GM06990 (cell line): ENCODE results near the gene PNMA8C.

Experiments
- DNase-seq: peaks from one replicate; pipeline ENCODE4 v3.0.0-alpha.2; 2011; ENCODE audit not compliant: insufficient read length; ENCODE audit errors: extremely low read depth
- H3K27me3 ChIP-seq: replicated peaks from 2 replicates; pipeline ENCODE4 v1.6.0; 2011; ENCODE audit warnings: low read length; ENCODE audit not compliant: control insufficient read depth, insufficient read depth
- H3K36me3 ChIP-seq: 2 replicates; pipeline ENCODE4 v1.5.1; 2011; ENCODE audit warnings: low read length; ENCODE audit not compliant: control insufficient read depth, insufficient read depth
- H3K4me3 ChIP-seq: replicated peaks from 2 replicates; pipeline ENCODE4 v1.5.1; 2011; ENCODE audit warnings: low read depth, mild to moderate bottlenecking, control low read depth, low read length
- TF ChIP-seq, protein P1 (sequence below): IDR thresholded peaks from 2 replicates; pipeline ENCODE4 v1.5.1; 2011; ENCODE audit warnings: low read length, control low read depth, mild to moderate bottlenecking, inconsistent platforms; ENCODE audit not compliant: insufficient read depth, poor library complexity, severe bottlenecking

PNMA8C gene

DNA sequence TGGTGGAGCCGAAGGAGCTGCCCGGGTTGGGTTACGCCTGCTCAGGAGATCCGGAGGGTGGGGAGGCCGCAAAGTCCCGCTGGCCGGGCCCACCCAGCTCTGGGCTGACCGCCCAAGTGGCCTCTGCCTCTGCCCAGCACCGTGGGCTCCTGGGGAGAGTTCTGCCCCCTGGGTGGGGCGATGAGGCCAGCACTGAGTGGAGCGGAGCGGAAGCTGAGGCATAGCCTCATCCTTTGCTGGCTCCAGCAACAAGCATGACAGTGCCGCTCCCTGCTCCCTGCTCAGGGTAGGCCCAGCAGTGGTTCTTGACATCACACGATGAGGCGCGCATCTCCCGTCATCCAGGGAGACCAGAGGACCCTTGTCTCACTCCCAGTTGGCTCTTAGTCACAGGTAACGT lies 37.9 kb downstream of the PNMA8C start:
- Histone ChIP-seq H3K27me3 (no peaks in the 10 kb centered on the region), H3K4me3 (no peak overlapping the region), H3K36me3 (peaks cover 25% of the 10 kb centered on the region)
- DNase-seq, result no peak
- TF ChIP-seq, protein P1, sequence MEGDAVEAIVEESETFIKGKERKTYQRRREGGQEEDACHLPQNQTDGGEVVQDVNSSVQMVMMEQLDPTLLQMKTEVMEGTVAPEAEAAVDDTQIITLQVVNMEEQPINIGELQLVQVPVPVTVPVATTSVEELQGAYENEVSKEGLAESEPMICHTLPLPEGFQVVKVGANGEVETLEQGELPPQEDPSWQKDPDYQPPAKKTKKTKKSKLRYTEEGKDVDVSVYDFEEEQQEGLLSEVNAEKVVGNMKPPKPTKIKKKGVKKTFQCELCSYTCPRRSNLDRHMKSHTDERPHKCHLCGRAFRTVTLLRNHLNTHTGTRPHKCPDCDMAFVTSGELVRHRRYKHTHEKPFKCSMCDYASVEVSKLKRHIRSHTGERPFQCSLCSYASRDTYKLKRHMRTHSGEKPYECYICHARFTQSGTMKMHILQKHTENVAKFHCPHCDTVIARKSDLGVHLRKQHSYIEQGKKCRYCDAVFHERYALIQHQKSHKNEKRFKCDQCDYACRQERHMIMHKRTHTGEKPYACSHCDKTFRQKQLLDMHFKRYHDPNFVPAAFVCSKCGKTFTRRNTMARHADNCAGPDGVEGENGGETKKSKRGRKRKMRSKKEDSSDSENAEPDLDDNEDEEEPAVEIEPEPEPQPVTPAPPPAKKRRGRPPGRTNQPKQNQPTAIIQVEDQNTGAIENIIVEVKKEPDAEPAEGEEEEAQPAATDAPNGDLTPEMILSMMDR, result no peak

DNA sequence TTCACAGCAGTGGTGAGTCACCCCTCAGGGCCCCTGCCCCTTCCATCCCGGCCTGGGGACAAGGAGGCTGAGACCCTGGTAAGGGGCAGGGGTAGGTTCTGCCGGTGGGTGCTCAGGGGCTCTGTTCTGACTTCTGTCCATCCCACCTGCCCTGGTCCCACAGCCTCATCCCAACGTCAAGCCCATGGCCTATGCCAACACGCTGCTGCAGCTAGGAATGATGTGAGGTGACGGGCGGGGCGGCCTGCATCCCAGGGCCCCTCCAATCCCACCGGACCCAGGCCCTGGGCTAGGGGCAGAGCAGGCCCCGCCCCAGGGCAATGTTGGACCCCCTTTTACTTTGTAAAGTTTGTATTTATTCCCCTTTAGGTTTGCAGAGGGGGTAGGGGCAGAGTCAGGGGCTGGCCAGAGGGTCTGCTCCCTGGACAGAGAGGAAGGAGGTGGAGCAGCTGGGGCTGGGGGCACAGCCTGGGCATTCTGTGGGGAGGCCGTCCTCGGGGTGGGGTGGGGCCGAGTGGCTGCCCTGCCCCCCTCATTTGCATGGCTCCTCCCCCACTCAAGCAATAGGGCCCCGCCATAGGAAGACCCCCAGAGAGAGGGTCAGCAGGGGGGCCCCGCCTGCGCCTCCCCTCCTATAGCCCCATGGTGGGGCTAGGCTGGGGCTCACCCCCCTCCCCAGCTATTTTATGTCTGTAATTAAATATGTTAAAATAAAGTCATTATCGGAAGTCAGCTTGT lies 38.4 kb downstream of the PNMA8C start:
- no peak for DNase-seq
- H3K4me3 ChIP-seq, result no peak overlapping the region
- TF ChIP-seq, protein P1, result no peak
- no peaks in the 10 kb centered on the region for H3K27me3 ChIP-seq
- peaks cover 25% of the 10 kb centered on the region for H3K36me3 ChIP-seq

DNA sequence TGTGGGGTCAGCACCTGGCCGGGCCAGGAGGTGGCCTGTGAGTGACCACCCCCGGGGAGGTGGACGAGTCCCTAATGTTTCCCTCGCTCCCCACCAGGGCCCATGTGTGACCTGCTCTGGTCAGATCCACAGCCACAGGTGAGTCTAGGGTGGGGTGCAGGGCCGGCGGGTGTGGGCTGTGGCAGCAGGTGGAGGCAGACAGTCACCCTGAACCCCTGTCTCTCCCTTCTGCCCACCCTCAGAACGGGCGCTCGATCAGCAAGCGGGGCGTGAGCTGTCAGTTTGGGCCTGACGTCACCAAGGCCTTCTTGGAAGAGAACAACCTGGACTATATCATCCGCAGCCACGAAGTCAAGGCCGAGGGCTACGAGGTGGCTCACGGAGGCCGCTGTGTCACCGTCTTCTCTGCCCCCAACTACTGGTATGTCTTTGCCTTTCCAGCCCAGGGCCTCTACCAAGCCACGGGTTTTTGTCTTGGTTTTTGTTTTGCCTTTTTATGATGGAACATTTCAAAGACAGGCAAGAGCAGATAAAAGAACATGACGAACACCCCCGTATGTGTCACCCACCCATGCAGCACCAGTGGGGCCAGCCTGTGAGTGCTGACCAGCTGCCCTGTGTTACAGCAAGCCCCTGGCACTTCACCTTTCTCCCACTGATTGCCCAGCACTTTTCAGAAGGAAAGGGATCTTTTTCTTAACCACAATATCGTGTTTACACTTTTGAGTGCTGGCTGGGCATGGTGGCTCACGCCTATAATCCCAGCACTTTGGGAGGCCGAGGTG lies 40.2 kb downstream of the PNMA8C start:
- Histone ChIP-seq H3K4me3 (no peak overlapping the region), H3K36me3 (peaks cover 33% of the 10 kb centered on the region), H3K27me3 (no peaks in the 10 kb centered on the region)
- no peak for DNase-seq
- TF ChIP-seq, protein P1, result no peak

DNA sequence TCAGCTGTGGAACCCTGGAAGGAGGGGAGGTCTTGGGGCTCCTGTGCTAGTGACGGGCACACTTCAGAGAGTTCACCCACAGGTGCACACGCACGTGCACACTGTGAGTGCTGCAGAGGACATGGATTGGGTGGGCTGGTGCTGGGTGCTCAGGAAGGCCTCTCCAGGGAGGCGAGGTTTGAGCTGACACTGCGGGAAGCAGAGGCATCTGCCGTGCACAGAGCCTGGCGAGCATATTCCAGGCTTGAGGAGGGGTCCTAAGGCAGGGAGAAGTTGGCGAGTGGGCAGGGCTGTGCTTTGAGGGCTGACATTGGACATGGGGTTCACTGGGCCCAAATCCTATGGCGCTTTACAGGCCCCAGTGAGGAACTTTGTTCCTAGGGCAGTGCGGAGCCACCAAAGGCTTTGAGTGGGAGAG lies 41.0 kb downstream of the PNMA8C start:
- Histone ChIP-seq H3K36me3 (peaks cover 39% of the 10 kb centered on the region), H3K27me3 (no peaks in the 10 kb centered on the region), H3K4me3 (no peak overlapping the region)
- TF ChIP-seq, protein P1, result no peak
- DNase-seq, result no peak

DNA sequence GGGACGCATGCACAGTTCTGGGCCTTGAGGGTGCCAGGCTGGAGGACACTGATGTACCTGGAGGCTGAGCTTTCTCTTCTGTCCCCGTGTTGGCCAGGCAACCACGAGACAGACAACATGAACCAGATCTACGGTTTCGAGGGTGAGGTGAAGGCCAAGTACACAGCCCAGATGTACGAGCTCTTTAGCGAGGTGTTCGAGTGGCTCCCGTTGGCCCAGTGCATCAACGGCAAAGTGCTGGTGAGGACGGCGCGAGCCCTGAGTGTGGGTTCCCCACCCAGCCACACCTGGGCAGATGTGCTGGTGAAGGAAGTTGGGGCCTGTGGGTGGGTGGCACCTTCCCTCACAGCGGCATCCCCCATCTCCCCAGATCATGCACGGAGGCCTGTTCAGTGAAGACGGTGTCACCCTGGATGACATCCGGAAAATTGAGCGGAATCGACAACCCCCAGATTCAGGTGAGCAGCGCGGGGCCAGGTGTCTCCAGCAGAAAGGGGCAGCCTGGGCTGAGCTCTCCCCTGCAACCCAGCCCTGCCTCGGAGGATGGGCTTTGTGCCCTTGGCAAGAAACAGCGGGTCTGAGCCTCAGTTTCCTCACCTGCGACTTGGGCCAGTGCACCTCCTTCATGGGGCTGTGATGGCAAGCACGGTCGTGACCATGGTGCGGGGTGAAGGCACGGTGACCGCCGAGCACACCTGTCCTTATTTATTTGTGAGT lies 41.6 kb downstream of the PNMA8C start:
- Histone ChIP-seq H3K36me3 (peaks cover 40% of the 10 kb centered on the region), H3K4me3 (no peak overlapping the region), H3K27me3 (no peaks in the 10 kb centered on the region)
- no peak for DNase-seq
- TF ChIP-seq, protein P1, result no peak
